GM12873 (cell line): ENCODE data around the gene CYBB.

ENCODE experiments used
- CTCF ChIP-seq: IDR thresholded peaks from 2 replicates; pipeline ENCODE4 v1.5.1; 2012; ENCODE audit warnings: low read depth, mild to moderate bottlenecking, moderate library complexity, low read length, control low read depth; ENCODE audit not compliant: insufficient read depth; ENCODE audit errors: missing control alignments

The CYBB gene

GRCh38 chrX:37829721-37830120, 49.9 kb downstream of the CYBB start:
- no peak for TF ChIP-seq CTCF

- no peak for TF ChIP-seq CTCF
Observed at GRCh38 chrX:37830371-37830770, 50.5 kb downstream of the CYBB start.

- TF ChIP-seq CTCF = no peak
Observed at GRCh38 chrX:37834937-37835336, 55.1 kb downstream of the CYBB start.

- no peak for TF ChIP-seq CTCF
Observed at GRCh38 chrX:37840931-37841330, 61.1 kb downstream of the CYBB start.

- TF ChIP-seq CTCF = no peak
Observed at GRCh38 chrX:37844622-37845021, 64.8 kb downstream of the CYBB start.

- TF ChIP-seq CTCF = no peak
Observed at GRCh38 chrX:37846141-37846540, 66.3 kb downstream of the CYBB start.

GRCh38 chrX:37846558-37846933, 66.7 kb downstream of the CYBB start:
- TF ChIP-seq CTCF = no peak
